SH-SY5Y (cell line): ENCODE measurements around the gene TENM4.

ENCODE experiments used
- GATA2 ChIP-seq: IDR thresholded peaks from 2 replicates; pipeline ENCODE4 v1.6.1; 2011; ENCODE audit warnings: mild to moderate bottlenecking, low read depth, low read length
- GATA3 ChIP-seq: IDR thresholded peaks from 2 replicates; pipeline ENCODE4 v1.6.1; 2011; ENCODE audit warnings: low read depth, mild to moderate bottlenecking, low read length, moderate library complexity

The TENM4 gene

DNA sequence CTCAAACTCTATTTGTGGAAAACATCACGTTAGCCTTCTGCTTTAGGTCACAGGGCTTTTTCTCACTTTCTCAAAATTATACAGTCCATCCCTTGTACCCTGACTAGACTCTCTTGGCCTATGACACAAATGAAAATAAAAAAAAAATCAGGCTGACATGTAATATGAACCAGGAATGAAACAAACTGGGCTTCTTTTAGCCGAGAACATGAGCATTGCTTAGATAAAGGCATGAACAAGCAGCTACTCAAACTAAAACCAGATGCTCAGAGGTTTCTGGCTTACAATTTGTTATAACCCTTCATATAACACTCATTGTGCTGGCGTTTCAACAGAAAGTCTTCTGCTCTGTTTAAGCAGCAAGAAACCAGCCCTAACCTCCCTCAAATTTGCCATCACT is 600.6 kb downstream of the TENM4 start:
- TF ChIP-seq GATA2 (no peak), GATA3 (no peak)

DNA sequence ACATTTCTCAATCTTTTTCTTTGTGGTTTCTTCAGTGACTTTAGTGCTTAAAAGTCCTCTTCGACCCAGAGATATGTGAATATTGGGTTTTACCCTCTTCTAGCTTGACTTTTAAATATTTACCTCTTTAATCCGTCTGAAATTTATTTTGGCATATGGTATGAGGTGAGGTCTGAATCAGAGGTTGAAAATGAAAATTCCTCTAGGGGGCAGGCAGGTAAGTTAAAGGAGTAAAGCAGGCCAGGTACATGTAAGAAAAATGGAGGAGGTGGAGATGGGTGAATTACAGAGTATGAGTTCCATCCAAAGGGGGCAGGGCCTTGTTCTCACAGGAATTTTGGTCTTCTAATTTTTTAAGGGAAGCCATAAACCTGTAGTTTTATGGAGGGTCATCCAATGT is 602.4 kb downstream of the TENM4 start:
- no peak for TF ChIP-seq GATA3
- no peak for TF ChIP-seq GATA2

DNA sequence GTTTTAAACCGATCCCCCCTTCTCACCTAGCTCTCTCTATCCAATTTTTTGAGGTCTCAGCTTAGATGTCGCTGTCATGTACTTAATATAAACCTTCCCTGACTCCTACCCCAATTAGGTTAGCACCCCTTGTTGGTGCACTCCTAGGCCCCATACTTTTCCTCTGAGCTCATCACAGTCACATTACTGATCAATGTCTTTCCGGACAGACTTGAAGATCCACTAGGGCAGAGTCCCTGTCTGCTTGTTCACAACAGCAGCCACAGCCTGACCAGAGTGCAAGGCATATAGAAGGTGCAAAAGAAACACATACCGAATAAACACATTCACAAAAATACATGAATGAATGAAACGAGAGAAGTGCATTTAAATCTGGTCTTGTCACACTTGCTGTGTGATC is 605.2 kb downstream of the TENM4 start:
- no peak for TF ChIP-seq GATA3
- TF ChIP-seq GATA2, result no peak

DNA sequence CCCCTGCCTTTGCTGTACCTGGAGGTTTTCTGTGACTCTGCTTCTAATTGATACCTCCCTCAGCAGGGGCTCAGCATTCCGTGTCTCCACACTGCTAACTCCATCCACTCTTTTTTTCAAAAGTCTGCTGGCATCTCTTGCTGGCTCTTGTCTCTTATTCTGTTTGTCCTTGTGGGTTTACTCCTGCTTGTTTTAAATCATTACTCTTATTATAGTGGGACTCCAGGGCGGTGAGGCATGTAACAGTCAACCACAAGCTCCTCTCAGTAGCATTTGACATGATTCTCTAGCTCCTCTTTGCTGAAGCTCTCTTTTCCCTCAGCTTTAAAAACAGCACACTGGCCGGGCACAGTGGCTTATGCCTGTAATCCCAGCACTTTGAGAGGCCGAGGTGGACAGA is 605.9 kb downstream of the TENM4 start:
- TF ChIP-seq GATA3 (no peak), GATA2 (no peak)

DNA sequence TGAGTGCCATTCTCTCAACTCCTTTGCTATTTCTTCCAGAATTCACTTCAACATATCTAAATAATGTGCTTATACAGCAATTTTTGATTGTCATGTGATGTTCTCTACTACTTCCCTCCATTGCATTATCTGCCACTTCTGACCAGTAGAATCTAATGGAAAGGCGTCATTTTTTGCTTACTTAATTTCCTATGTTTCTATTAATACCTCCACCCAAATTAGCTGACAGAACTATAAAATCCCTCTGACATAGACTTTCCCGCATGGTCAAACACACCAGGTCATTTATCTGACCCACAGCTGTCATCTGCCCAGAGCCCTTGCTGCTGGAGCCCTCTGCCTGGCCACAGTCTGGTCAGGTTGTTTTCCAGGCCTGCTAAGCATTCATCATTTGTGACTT is 607.6 kb downstream of the TENM4 start:
- TF ChIP-seq GATA2 (no peak), GATA3 (no peak)

DNA sequence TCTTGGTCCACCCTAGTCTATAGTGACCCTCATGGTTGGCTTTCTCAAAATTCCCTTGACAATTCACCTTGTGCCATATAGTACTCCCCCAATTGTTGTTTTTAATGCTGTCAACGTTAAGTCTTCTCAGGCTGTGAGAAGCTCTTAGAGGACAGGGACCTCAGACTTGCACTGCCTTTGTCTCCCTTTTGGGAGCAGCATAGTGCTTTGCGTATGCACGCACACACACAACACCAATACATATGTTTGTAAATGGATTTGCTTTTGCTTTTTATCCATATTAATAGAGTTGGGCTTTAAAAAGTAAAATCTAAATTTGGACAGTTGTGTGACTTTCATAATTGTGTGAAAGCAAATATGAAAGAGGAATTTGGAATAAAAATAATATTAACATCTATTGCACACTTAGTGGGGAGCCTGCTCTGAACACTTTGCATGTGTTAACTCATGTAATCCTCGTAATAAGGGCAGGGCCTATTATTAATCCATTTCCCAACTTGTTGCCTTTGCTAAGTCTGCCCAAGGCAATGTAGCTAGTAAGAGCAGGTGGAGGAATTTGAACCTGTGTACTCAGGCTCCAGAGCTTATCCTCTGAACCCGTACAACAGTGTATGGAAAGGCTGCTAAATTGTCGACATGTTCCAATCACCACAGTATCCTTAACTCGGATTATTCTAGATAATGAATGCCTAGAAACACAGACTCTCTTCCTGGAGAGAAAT is 608.4 kb downstream of the TENM4 start:
- TF ChIP-seq GATA3 (no peak), GATA2 (no peak)

DNA sequence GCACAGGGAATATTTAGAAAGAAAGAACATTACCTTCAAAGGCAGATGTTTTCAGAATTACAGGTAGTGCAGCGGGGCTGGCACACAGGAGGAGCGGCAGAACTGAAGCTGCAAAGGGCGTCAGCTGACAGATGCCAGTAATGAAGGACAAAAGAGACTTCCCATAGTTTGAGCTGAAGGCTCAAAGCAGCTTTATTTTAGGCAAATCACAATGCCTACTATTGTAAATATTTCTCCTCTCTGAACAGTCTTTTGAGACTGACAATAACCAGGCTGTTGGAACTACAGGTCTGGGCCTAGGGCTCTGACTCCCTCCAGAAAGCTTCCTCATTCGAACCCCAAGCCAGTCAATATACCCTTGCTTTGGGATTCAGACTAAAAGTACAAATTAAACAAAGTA is 609.3 kb downstream of the TENM4 start:
- TF ChIP-seq GATA2 (no peak), GATA3 (no peak)

DNA sequence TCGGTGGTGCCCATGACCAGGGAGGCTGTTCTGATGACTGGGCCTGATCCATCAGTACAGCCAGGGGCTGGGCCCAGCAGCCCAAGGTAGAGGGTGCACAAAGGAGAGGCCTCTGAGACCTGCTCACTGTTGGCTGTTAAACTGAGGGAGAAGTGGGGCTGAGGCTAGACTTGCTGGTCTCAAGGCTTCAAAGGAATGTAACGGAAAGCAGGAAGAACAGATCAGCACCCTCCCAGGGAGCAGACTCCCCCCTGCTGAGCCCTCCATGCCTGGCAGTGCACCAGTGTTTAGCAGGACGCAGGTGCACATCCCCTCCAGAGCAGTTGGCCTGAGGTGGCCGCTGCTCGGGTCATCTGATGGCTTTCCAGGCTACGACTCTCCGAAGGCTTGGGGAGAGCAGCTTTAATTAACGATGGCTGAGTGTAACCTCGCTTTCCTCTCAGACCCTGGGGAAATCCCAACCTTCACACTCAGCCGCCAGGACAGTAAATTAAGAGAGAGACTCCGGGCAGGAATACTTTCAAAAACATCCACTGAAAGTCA is 610.5 kb downstream of the TENM4 start:
- TF ChIP-seq GATA3 (no peak), GATA2 (no peak)

DNA sequence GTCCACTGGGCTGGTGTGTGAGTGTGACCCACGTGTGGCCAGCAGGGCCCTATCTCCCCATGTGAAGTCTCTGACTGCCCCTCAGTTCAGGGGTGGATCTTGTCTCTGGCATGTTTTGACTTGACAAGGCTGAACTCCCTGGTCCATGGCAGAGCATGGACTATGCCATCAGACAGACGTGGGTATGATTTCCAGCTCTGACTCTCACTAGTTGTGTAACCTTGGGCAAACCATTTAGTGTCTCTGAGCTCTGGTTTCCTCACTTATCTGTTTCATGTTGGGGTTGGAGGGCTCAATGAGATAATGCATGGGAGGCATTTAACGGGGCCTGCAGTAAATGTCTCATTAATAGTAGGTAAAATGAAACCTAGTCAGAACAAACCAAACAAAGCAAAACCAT is 611.7 kb downstream of the TENM4 start:
- TF ChIP-seq GATA3, result no peak
- TF ChIP-seq GATA2, result no peak

DNA sequence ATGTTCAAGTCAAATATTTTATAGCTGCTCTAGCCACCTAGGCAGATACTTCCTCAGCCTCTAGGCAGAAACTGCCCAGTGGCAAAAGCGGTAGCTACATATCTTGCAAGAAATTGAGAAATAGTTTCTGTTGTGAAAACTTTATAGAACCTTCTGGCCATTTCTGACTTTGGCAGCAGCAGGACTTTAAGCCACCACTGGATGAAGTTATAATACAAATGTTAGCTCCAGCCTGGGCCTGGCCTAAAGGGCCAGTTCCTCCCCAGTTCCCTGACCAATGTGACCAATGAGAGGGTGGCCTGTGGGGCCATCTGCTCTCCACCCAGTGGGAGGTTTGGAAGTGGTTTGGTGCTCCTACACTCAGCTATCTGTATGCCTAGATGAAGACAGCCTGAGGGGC is 612.2 kb downstream of the TENM4 start:
- TF ChIP-seq GATA3 (no peak), GATA2 (no peak)

DNA sequence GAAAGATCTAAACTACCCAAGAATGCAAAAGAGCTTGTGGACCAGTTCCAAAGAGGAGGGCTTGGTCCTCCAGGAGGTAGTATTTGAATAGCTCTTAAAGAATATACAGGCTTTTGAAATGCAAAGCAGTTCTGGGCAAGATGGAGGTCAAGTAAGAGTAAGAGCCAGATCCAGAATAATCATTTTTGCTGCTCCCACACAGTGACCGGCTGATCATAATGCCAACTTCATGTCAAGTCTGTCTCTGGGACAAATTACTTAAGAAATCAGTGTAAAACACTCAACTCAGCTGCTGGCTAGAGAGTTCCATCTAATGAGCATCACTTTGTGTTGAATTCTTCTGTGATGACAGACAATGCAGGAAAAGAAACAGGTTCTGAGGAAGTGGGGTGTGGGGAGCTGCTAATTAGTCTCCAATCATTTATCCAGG is 615.2 kb downstream of the TENM4 start:
- no peak for TF ChIP-seq GATA3
- TF ChIP-seq GATA2, result no peak

DNA sequence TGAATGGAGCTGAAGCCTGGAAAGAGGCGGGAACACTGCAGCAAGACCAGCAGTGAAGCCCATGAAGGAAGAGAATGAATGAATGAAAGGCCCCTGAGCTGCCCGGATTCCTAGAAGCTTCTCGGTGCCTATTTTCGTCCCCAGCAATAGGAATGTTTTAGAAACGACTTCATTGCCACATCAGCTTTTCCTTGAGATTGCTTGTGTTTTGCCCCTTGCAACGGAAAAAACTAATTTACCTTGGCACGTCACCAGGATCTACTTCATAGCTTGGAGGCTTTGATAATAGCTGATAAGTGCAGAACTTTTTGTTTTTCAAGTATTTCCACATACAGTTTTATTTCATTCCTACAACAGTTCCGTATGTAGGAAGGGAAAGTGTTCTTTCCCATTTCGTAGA is 617.2 kb downstream of the TENM4 start:
- TF ChIP-seq GATA3 (no peak), GATA2 (no peak)

DNA sequence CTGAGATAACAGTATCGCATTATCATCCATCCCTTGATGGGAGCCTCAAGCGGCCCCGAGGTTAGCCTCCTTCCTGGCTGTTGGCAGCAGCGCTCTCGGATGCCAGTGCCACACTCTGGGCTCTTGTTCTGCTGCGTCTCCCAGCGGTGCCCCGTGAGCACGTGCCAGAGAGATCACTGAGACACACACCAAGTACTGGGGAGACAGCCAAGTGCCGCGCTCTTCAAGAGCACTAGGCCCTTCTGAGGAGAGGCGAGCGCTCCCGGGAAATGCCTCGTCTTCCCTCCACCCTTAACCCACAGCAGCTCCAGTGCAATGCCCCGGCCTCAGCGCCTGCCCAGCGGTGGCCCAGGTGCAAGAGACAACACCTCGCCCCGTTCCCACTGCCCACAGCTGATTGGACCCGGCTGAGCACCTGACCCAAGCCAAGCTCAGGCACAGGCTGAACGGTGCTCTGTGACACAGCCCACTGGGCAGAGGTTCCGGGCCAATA is 617.9 kb downstream of the TENM4 start:
- TF ChIP-seq GATA2, result no peak
- TF ChIP-seq GATA3, result no peak

DNA sequence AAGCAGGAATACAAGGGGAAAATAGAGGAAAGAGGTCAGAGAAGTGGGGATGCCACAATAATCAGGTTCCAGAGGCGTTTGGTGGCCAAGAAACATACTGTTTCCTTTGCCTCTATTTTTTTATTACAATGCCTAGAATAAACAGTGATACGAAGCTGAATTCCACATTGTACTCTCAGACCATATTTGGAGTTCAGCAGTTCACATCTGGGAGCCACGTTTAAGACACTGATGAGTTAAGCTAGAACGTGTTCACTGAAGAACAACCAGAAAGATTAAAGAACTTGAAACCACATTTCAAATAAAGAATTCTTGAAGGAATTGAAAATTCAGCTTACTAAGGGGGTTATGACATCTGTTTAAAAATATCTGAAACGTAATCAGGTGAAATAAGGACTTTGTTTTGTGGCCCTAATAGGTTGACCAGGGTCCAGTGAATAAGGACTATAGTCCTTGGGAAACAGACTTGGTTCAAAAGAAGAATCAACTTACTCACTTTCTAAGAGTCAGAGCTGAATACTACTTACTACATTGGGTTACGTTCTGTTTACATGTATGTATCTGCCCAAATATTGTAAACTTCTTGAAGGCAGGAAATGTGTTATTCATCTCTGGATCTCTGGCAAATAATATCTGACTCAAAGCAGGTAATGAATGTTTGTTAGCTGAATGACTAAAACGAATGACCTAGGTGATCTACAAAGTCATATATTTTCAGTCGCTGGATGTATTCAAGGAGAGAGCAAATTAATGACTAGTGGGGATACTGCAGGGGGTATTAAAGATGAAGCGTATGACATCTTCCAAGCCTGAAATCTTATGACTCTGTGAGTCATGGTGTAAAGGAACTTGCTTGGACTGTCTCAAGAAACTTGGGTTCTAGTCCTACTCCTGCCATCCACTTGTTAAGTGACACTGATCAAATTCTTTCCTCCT is 619.2 kb downstream of the TENM4 start:
- TF ChIP-seq GATA2, result no peak
- TF ChIP-seq GATA3, result no peak
